ENCODE results near the gene SEC31A. TPM values are rescaled to one million over a fixed set of nuclear protein-coding genes. Genes with fewer than 3 reads are reported as not detected.

SEC31A gene
- total and polyA plus RNA-seq, 2 experiments from 2014 or later: 91.0 to 98.8 TPM

DNA sequence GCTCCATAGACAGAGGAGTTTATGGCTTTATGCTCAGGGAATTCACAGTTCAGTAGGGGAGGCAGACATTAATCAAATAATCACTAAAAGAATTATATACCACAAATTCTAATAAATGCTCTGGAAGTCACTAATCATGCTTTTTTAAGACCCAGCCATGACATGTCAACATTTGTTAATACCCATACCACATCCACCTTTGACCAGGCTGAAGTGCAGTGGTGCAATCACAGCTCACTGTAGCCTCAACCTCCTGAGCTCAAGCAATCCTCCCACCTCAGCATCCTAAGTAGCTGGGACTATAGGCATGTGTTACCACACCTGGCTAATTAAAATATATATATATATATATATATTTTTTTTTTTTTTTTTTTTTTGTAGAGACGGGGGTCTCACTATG, 79.6 kb downstream of the SEC31A start:
- Histone ChIP-seq H3K9me2 (ENCODE audit: insufficient read depth) (no peaks in the 10 kb centered on the region), H3F3A (replicated peaks; ENCODE audit: low read depth) (no peaks in the 10 kb centered on the region; the same call in 1 of the 2 replicates), H3K27me3 (ENCODE audit: insufficient read depth) (peaks cover 85% of the 10 kb centered on the region), H3K4me2 (no peak overlapping the region), H3K79me2 (replicated peaks; ENCODE audit: insufficient read depth) (no peaks in the 10 kb centered on the region), H3K4me1 (ENCODE audit: insufficient read depth) (no peaks in the 10 kb centered on the region), H3K4me3 (no peak overlapping the region), H3K27ac (ENCODE audit: low read depth) (no peak overlapping the region), H2AFZ (no peak overlapping the region), H4K20me1 (replicated peaks; ENCODE audit: insufficient read depth) (peaks cover 14% of the 10 kb centered on the region; the same call in 1 of the 2 replicates), H3K36me3 (ENCODE audit: insufficient read depth) (no peaks in the 10 kb centered on the region)
- Mint-ChIP-seq H3K27ac (no peak overlapping the region), H3K4me3 (no peak overlapping the region), H3K9me3 (no peaks in the 10 kb centered on the region), H3K36me3 (ENCODE audit: low read depth) (no peaks in the 10 kb centered on the region), H3K27me3 (ENCODE audit: insufficient read depth, low read depth, poor library complexity) (peaks cover 64% of the 10 kb centered on the region), H3K4me1 (peaks cover 8% of the 10 kb centered on the region)
- ATAC-seq: no peak
- TF ChIP-seq ZNF114 (CRISPR knock-in tag; IDR thresholded peaks at IDR 0.05) (no peak), REST (IDR thresholded peaks at IDR 0.05; ENCODE audit: unreplicated experiment) (no peak), CTCF (conservative IDR thresholded peaks at IDR 0.05; ENCODE audit: low read depth in 2 of 2) (no peak), ETS1 (IDR thresholded peaks at IDR 0.05) (no peak), CREB1 (CRISPR knock-in tag; IDR thresholded peaks at IDR 0.05; ENCODE audit: low read depth) (no peak)
- DNase-seq (ENCODE audit: low spot score): no peak

DNA sequence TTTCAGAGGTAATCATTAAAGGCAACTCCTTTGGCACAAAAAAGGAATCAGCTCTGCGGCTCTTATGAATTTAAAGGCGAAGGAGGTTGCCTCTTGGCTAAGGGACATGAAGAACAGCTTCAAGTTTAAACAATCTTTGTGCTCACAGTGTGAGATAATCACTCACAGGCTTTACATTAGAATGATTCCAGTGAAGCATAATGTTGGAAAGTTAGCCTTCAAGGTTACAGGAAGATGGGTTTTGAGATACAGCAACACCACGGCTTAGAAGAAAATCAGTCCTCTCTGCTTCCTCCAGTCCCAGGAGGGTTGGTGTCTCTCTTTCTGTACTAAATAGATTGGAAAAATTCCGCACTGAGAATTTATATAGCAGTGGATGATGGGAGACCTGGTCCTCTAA, 80.8 kb downstream of the SEC31A start:
- DNase-seq (ENCODE audit: low spot score) (no peak), ATAC-seq (no peak)
- Mint-ChIP-seq H3K36me3 (ENCODE audit: low read depth) (no peaks in the 10 kb centered on the region), H3K9me3 (no peaks in the 10 kb centered on the region), H3K27me3 (ENCODE audit: insufficient read depth, low read depth, poor library complexity) (peaks cover 66% of the 10 kb centered on the region), H3K27ac (no peak overlapping the region), H3K4me1 (peaks cover 8% of the 10 kb centered on the region), H3K4me3 (no peak overlapping the region)
- Histone ChIP-seq H4K20me1 (replicated peaks; ENCODE audit: insufficient read depth) (peaks cover 8% of the 10 kb centered on the region; the same call in 1 of the 2 replicates), H3K9me2 (ENCODE audit: insufficient read depth) (no peaks in the 10 kb centered on the region), H2AFZ (no peak overlapping the region), H3K4me3 (no peak overlapping the region), H3K27ac (ENCODE audit: low read depth) (no peak overlapping the region), H3F3A (replicated peaks; ENCODE audit: low read depth) (no peaks in the 10 kb centered on the region; the same call in 1 of the 2 replicates), H3K79me2 (replicated peaks; ENCODE audit: insufficient read depth) (no peaks in the 10 kb centered on the region), H3K27me3 (ENCODE audit: insufficient read depth) (peaks cover 95% of the 10 kb centered on the region), H3K4me1 (ENCODE audit: insufficient read depth) (no peaks in the 10 kb centered on the region), H3K36me3 (ENCODE audit: insufficient read depth) (no peaks in the 10 kb centered on the region), H3K4me2 (no peak overlapping the region)
- TF ChIP-seq, protein P1, sequence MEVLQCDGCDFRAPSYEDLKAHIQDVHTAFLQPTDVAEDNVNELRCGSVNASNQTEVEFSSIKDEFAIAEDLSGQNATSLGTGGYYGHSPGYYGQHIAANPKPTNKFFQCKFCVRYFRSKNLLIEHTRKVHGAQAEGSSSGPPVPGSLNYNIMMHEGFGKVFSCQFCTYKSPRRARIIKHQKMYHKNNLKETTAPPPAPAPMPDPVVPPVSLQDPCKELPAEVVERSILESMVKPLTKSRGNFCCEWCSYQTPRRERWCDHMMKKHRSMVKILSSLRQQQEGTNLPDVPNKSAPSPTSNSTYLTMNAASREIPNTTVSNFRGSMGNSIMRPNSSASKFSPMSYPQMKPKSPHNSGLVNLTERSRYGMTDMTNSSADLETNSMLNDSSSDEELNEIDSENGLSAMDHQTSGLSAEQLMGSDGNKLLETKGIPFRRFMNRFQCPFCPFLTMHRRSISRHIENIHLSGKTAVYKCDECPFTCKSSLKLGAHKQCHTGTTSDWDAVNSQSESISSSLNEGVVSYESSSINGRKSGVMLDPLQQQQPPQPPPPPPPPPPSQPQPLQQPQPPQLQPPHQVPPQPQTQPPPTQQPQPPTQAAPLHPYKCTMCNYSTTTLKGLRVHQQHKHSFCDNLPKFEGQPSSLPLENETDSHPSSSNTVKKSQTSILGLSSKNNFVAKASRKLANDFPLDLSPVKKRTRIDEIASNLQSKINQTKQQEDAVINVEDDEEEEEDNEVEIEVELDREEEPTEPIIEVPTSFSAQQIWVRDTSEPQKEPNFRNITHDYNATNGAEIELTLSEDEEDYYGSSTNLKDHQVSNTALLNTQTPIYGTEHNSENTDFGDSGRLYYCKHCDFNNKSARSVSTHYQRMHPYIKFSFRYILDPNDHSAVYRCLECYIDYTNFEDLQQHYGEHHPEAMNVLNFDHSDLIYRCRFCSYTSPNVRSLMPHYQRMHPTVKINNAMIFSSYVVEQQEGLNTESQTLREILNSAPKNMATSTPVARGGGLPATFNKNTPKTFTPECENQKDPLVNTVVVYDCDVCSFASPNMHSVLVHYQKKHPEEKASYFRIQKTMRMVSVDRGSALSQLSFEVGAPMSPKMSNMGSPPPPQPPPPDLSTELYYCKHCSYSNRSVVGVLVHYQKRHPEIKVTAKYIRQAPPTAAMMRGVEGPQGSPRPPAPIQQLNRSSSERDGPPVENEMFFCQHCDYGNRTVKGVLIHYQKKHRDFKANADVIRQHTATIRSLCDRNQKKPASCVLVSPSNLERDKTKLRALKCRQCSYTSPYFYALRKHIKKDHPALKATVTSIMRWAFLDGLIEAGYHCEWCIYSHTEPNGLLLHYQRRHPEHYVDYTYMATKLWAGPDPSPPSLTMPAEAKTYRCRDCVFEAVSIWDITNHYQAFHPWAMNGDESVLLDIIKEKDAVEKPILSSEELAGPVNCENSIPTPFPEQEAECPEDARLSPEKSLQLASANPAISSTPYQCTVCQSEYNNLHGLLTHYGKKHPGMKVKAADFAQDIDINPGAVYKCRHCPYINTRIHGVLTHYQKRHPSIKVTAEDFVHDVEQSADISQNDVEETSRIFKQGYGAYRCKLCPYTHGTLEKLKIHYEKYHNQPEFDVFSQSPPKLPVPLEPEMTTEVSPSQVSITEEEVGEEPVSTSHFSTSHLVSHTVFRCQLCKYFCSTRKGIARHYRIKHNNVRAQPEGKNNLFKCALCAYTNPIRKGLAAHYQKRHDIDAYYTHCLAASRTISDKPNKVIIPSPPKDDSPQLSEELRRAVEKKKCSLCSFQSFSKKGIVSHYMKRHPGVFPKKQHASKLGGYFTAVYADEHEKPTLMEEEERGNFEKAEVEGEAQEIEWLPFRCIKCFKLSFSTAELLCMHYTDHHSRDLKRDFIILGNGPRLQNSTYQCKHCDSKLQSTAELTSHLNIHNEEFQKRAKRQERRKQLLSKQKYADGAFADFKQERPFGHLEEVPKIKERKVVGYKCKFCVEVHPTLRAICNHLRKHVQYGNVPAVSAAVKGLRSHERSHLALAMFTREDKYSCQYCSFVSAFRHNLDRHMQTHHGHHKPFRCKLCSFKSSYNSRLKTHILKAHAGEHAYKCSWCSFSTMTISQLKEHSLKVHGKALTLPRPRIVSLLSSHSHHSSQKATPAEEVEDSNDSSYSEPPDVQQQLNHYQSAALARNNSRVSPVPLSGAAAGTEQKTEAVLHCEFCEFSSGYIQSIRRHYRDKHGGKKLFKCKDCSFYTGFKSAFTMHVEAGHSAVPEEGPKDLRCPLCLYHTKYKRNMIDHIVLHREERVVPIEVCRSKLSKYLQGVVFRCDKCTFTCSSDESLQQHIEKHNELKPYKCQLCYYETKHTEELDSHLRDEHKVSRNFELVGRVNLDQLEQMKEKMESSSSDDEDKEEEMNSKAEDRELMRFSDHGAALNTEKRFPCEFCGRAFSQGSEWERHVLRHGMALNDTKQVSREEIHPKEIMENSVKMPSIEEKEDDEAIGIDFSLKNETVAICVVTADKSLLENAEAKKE (CRISPR knock-in tag; IDR thresholded peaks at IDR 0.05): no peak

Measured in GM23338 (cell line).